Adipose tissue (tissue), 3 donors: ENCODE measurements around the gene GOSR1. TPM values are rescaled to one million over a fixed set of nuclear protein-coding genes. Genes with fewer than 3 reads are reported as not detected.
"Not testable (repeated sequence)": the region's sequence is repeated elsewhere in the genome, so short reads cannot be mapped to it uniquely, and the experiment has no call there.

Experiments
- H3K27ac ChIP-seq: one replicate; pipeline ENCODE4 v1.5.1; 2013; ENCODE audit warnings: low read depth, low read length
- WGBS, 3 donors: extraction: QIAGEN DNeasy Blood & Tissue Kit; methylation state at CpG; one replicate each; pipeline ENCODE4 v1.1.7; 2013; 5-methylcytosine and 5-hydroxymethylcytosine counted together
- polyA plus RNA-seq, 3 donors: library from polyadenylated mRNA; stranded (reverse); fragments of 200-250 nt; gene quantifications; one replicate each; pipeline ENCODE4 v1.2.3, GENCODE V29; 2013
- donor health status: healthy with polysubstance abuse.
- donor health status: Bipolar disorder and iron deficiency.
- donor health status: healthy.

The GOSR1 gene
- polyA plus RNA-seq, 3 donors = 13.4 to 17.5 (median 14.2) TPM

DNA sequence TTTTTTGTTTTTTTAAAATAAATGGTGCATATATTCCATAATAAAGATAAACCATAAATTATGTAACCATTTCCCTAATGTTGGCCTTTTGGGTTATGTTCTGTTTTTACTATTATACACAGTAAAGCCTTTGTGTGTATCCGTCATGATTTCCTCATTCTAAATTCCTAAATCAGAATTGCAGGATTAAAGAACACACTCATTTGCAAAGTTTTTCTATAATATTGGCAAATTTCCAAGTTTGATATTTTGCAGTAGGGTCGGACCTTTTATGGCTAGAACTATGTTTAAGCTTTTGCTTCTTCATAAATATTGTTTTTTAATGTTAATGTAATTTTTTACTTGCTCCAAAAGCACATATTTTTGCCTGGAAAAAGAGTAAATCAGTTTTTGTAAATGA, 16.6 kb downstream of the GOSR1 start:
- no peak overlapping the region for H3K27ac ChIP-seq
- WGBS, 3 donors = 59 to 68% (median 64%) methylated on average over 2 of the region's 2 CpGs

DNA sequence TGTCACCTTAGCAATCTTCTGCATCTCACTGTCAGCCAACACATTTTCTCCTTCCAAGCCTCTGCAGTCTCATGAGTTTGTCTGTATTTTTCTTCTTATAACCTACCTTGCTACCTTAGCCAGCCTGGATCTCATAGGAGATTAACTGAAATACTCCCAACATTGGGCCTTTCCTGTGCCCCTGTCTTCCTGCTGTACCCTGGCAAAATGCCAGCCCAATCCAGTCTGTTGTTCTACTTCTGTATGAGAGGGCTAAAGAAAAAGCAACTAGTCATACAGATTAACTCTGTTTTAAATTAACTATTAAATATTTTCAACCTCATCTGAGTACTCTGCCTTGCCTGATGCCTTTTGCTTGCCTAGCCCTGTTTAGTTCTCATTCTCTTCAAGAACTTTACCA, 18.4 kb downstream of the GOSR1 start:
- H3K27ac ChIP-seq = no peak overlapping the region

DNA sequence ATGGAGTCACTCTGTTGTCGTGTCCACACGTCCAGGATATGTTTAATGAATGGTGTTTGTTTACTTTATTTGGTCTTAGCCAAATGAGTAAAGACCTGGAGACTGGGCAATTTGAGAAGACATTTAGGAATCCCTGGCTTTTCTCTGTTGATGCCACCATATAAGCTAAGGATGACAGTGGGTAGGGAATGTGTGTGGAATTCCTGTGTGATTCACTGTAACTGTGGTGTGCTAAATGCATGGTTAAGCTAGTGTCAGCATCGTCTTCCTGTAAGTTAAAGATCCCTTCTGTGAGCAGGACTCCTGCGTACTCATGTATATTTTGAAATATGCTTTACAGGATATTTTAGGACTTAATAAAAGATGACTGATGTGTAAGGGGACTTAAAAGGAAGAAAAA, 26.4 kb downstream of the GOSR1 start:
- WGBS, 3 donors = 79 to 89% (median 89%) methylated on average over 4 of the region's 4 CpGs
- H3K27ac ChIP-seq = no peak overlapping the region

- H3K27ac ChIP-seq = no peak overlapping the region
- WGBS, 3 donors = 83 to 85% (median 84%) methylated on average over 6 of the region's 6 CpGs
Observed at GRCh38 chr17:30505868-30506417, 28.7 kb downstream of the GOSR1 start.

DNA sequence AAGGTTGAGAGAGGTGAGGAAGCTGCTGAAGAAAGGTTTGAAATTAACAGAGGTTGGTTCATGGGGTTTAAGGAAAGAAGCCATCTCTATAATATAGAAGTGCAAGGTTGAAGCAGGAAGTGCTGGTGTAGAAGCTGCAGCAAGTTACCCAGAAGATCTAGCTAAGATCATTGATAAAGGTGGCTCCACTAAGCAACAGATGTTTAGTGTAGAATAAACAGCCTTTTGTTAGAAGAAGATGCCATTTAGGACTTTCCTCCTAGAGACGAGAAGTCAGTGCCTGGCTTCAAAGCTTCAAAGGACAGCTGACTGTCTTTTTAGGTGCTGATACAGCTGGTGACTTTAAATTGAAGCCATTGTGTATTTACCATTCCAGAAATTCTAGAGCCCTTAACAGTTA, 29.3 kb downstream of the GOSR1 start:
- H3K27ac ChIP-seq = no peak overlapping the region
- WGBS, 3 donors = 88 to 98% (median 91%) methylated on average over 1 of the region's 1 CpG

GRCh38 chr17:30513346-30513745, 36.1 kb downstream of the GOSR1 start:
- 96 to 100% (median 100%) methylated on average over 1 of the region's 1 CpG for WGBS, 3 donors
- H3K27ac ChIP-seq = no peak overlapping the region

DNA sequence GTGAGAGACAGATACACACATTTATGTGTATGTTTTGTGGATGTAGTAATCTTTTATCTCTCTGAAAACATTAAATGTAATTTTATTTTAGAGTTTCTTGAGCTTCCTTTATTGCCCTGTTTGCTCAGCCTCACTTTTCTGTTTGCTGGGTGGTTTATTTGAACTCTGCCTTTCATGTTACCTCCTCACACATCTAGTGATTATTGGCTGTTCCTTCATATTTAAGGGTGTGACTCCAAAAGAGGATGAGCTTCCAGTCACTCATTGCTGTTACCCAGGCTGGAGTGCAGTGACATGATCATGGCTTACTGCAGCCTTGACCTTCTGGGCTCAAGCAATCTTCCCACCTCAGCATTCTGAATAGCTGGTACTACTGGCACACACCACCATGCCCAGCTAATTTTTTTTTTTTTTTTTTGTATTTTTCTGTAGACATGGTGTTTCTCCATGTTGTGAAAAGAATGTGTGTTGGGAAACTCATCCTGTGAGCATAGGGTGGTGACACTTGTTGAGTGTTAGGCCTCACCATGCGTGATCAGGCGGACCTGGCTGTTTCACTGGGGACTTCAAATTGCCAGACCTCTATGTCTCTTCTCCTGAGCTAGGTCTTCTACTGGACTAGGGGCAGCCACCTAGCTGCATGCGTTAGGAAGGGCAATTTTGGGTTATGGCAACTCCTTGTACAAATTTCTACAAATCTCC, 37.8 kb downstream of the GOSR1 start:
- 82 to 98% (median 83%) methylated on average over 3 of the region's 3 CpGs for WGBS, 3 donors
- no peak overlapping the region for H3K27ac ChIP-seq

GRCh38 chr17:30517786-30518185, 40.6 kb downstream of the GOSR1 start:
- 69 to 81% (median 78%) methylated on average over 1 of the region's 1 CpG for WGBS, 3 donors
- H3K27ac ChIP-seq = no peak overlapping the region

- no peak overlapping the region for H3K27ac ChIP-seq
- 65 to 87% (median 75%) methylated on average over 5 of the region's 5 CpGs for WGBS, 3 donors
Observed at GRCh38 chr17:30519166-30519565, 42.0 kb downstream of the GOSR1 start.

DNA sequence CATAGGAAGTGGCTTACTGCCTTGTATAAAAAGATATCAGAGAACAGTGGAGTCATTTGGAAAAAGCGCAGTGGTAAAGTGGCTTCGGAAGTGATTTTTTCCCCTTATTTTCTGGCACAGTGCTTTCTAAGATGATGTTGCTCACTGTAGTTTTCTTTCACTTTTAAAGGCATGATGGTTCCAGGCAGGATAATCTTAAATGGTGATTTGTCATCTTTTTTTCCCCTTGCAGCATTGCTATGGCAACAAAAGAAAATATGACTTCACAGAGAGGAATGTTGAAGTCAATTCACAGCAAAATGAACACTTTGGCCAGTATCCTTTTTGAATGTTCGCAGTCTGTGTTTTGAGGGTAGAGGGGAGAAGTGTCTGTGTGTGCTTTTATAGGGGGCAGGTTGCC, 42.5 kb downstream of the GOSR1 start:
- WGBS, 3 donors = 59 to 80% (median 62%) methylated on average over 3 of the region's 3 CpGs
- no peak overlapping the region for H3K27ac ChIP-seq

- no peak overlapping the region for H3K27ac ChIP-seq
- 47 to 72% (median 58%) methylated on average over 2 of the region's 2 CpGs for WGBS, 3 donors
Observed at GRCh38 chr17:30520436-30520835, 43.2 kb downstream of the GOSR1 start.

DNA sequence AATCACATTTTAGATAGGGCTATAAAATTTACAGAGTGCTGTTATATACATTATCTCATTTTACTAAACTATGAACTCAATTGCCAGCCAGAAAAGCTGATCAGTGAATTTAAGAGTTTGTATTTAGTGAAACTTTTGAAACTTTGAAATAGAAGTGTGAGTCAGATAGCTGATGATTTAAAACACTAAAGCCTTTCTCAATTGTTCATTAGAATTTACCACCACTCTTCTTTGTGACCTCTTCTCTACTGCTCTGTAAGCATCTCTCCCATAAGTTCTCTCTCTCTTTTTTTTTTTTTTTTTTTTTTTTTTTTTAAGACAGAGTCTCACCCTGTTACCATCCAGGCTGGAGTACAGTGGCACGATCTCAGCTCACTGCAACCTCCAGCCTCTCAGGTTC, 43.7 kb downstream of the GOSR1 start:
- no peak overlapping the region for H3K27ac ChIP-seq
- 90 to 100% (median 91%) methylated on average over 1 of the region's 1 CpG for WGBS, 3 donors

- 93 to 100% (median 98%) methylated on average over 7 of the region's 7 CpGs for WGBS, 3 donors
Observed at GRCh38 chr17:30521766-30522165, 44.6 kb downstream of the GOSR1 start.

GRCh38 chr17:30523236-30523635, 46.0 kb downstream of the GOSR1 start:
- H3K27ac ChIP-seq = not testable (repeated sequence)
- WGBS, 3 donors = 96 to 97% (median 97%) methylated on average over 21 to 34 of the region's 35 CpGs

More at GRCh38 chr17:30521766-30522165, 44.6 kb downstream of the GOSR1 start:
- no peak overlapping the region for H3K27ac ChIP-seq

- H3K27ac ChIP-seq = no peak overlapping the region
- WGBS, 3 donors = 79 to 87% (median 80%) methylated on average over 3 of the region's 3 CpGs
Observed at GRCh38 chr17:30524847-30525246, 47.6 kb downstream of the GOSR1 start.

GRCh38 chr17:30526401-30526800, 49.2 kb downstream of the GOSR1 start:
- WGBS, 3 donors = 89 to 93% (median 92%) methylated on average over 2 of the region's 2 CpGs
- H3K27ac ChIP-seq = no peak overlapping the region

GRCh38 chr17:30528701-30529100, 51.5 kb downstream of the GOSR1 start:
- H3K27ac ChIP-seq = not testable (repeated sequence)
- 88 to 93% (median 93%) methylated on average over 5 of the region's 5 CpGs for WGBS, 3 donors

- WGBS, 3 donors = 88 to 100% (median 97%) methylated on average over 2 of the region's 2 CpGs
Observed at GRCh38 chr17:30530346-30531025, 53.3 kb downstream of the GOSR1 start.

DNA sequence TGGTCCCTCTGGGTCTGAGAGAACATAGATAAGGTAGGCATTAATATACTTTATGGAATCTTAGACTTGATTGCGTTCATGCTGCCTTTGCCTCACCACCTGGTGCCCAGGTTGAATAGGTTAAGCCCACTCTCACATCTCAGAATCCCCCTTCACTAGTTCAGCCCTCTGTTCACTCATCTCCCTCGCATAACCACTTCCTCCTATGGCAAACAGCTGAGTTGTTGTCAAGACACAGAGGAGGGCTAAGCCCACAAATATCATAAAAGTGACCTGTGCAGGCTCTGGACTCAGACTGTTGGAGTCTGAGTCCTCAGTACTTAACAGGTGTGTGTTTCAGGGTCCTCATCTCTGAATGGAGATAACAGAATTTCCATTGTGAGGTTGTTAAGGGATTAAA, 55.7 kb downstream of the GOSR1 start:
- 76 to 89% (median 81%) methylated on average over 2 of the region's 2 CpGs for WGBS, 3 donors
- no peak overlapping the region for H3K27ac ChIP-seq

More at GRCh38 chr17:30530346-30531025, 53.3 kb downstream of the GOSR1 start:
- H3K27ac ChIP-seq = no peak overlapping the region

GRCh38 chr17:30534298-30534697, 57.1 kb downstream of the GOSR1 start:
- WGBS, 3 donors = 85 to 92% (median 87%) methylated on average over 12 of the region's 12 CpGs
- H3K27ac ChIP-seq = no peak overlapping the region
